ENCODE data around the gene CFAP221. TPM values are rescaled to one million over a fixed set of nuclear protein-coding genes. Genes with fewer than 3 reads are reported as not detected.

The CFAP221 gene
- polyA plus RNA-seq, 10 donors = 0.24 to 1.2 (median 0.82) TPM

- DNase-seq = no peak
Measured at GRCh38 chr2:119644186-119644585, 99.9 kb downstream of the CFAP221 start.

DNA sequence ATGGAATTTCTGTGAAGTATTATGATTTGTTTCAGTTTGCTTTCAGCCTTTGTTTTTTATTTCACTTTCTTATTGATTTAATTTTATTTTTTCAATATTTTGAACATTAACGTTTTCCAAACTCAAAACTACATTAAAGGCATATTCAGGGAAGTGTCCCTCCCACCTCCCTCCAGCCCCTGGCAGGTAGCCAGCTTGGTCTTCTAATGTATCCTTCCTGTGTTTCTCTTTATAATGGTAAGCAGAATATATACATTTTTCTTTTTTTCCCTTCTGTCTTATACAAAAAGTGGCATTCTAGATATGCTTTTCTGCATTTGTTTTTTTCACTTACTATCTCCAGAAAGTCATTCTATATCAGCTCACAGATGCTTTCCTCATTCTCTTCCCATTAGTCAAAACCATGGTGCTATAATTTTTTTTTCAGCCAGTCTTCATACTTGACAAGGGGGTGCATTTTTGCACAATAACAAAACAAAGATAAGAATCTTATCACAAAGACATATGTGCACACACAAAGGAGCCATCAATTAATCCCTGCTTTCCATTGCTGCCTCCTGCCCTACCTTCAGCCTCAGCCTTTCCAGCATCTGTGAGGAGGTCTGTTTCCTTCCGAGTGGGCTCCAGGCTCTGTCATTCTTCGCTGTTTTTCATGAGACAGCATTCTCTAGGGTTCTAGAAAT is 101.1 kb downstream of the CFAP221 start:
- DNase-seq = no peak

- DNase-seq = no peak
Measured at GRCh38 chr2:119646149-119646548, 101.9 kb downstream of the CFAP221 start.

GRCh38 chr2:119647440-119648169 is 103.4 kb downstream of the CFAP221 start:
- no peak for DNase-seq

GRCh38 chr2:119649364-119649917 is 105.2 kb downstream of the CFAP221 start:
- DNase-seq = no peak

- no peak for DNase-seq
Measured at GRCh38 chr2:119650206-119650605, 106.0 kb downstream of the CFAP221 start.

DNA sequence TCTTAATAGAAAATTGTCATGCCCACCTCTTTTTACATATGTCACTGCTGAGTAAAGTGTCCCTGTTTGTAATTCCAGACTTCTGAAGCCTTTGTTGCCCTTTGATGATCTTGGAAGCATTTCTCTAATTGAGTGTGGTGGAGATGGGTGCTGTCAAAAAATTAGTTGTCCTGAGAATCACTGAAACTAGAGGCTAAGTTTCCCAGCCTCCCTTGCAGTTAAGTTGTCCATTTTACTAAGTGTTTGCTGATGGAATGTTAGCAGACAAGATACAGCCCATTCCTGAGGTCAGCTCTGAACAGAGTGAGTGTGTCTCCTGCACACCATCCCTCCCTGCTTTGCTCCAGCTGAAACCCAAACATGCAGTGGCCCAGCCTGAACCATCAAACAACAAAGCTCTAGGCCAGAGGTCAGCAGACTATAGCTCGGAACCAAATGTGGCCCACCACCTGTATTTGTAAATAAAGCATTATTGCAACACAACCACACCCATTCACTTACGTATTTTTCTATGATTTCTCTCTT is 106.7 kb downstream of the CFAP221 start:
- DNase-seq = no peak

DNA sequence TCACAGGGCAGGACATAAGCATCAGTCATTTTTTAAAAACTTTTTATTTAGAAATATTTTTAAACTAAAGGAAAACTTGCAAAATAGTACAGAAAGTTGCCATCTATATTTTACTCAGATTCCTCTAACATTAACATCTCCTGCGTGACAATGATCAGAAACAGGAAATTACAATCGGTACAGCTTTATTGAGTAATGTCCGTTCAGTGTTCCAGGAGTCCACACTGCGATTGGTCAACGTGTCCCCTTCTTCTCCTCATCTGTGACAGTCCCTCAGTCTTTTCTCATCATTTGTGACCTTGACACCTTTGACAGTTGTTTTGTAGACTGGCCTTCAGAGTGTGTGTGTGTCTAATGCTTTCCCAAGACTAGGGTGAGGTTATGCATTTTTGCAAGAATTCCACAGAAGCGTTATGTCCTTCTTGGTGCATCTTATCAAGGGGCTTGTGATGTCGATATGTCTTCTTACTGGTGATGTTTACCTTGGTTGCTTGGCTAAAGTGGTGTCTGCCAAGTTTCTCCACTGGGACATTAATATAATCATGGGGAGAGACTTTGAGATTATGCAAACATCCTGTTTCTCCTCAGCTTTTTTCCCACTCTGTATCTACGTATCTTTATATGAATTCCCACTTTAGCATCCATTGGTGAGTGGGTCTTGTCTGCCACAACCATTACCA is 113.4 kb downstream of the CFAP221 start:
- DNase-seq = no peak

DNA sequence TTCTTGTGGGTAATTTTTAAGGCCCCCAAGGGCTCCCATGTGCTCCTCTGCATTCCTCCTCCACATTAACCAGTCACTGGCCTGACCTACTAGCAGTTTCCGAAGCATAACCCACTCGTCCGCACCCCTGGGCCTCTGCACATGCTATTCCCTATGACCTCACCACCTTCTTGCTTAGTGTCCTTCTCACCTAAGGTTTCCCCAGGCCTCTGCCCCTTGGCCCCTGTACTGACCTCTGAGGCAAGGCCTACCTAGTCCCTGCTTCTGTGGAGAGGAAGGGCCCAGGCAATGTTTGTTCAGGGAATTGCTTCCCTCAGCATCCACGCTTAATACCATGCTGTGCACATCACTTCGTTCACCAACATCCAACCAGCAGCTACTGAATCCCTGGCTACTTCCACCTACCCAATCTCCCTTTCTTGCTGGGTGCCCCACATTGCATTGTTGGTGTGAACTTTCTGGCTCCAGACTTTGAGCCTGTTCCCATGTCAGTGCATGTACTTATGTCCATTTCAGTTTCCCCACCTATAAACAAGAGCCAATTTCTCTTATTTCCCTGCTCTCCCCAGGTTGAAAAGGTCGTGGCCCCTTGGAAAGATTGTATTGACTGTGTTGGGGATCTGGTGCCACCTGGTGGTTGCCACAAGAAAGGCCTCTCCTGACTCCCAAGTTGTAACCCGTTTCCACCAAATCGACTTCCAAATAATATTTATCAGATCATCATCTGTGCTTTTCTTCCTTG is 115.5 kb downstream of the CFAP221 start:
- no peak for DNase-seq

GRCh38 chr2:119660343-119660658 is 116.1 kb downstream of the CFAP221 start:
- DNase-seq = no peak

GRCh38 chr2:119662297-119662696 is 118.0 kb downstream of the CFAP221 start:
- DNase-seq = no peak

GRCh38 chr2:119668546-119668945 is 124.3 kb downstream of the CFAP221 start:
- DNase-seq = peak in 2 of 3 donors; percentile 23 to 29

GRCh38 chr2:119671016-119671415 is 126.8 kb downstream of the CFAP221 start:
- DNase-seq = no peak

DNA sequence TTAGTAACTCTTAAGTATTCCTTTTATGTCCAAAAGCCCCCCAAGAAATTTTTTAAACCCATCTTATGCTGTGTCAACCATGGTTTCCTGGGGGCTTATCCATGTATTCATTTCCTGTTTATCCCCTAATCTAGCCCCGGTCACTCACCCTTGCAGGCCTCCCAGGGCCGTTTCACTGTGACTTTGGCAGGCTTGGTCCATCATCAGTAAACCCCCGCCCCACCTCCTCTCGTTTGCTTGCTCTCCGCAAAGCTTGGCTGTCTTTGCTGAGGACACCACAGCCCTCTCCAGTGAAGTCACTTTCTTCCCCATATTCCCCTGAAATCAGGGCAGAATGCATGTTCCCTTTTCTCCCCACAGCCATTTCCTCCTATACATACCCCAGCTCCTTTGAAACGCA is 127.5 kb downstream of the CFAP221 start:
- DNase-seq = no peak

- DNase-seq = no peak
Measured at GRCh38 chr2:119672161-119672862, 128.1 kb downstream of the CFAP221 start.

- no peak for DNase-seq
Measured at GRCh38 chr2:119673796-119674195, 129.5 kb downstream of the CFAP221 start.

DNA sequence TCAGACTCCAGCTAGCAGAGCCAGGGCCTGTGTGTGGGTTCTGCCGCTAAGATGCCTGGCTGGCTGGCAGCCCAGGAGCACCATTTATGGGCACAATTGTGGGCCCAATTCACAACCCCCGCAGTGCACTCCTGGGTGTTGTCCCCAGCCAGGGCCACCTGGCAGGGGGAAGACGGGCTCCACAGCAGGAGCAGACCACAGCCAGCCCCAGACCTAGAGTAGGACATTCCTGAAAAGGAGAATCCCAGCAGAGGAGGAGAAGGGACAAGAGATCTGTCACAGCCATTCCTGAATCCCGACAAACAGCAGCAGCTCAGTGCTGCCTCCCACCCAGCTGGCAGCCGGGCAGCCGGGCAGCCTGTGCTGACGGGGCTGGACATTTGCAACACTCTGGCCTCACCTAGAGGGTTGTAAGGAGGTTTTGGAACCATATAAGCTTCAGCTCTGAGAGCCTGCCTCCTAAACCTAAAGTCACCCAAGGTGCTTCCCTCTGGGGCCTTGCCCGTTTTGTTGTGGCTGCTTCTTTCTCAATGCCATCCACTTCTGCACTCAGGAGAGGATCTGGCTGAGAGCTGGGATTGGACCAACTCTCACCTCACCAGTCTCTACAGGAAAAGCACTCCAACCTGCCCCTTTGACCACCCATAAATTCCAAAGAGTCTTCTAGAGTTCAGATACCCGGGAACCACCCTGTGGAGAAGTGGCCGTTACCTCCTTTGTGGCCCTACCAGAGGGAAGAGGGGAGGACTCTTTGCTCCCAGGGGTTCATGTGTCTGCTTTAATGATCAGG is 130.7 kb downstream of the CFAP221 start:
- no peak for DNase-seq

DNA sequence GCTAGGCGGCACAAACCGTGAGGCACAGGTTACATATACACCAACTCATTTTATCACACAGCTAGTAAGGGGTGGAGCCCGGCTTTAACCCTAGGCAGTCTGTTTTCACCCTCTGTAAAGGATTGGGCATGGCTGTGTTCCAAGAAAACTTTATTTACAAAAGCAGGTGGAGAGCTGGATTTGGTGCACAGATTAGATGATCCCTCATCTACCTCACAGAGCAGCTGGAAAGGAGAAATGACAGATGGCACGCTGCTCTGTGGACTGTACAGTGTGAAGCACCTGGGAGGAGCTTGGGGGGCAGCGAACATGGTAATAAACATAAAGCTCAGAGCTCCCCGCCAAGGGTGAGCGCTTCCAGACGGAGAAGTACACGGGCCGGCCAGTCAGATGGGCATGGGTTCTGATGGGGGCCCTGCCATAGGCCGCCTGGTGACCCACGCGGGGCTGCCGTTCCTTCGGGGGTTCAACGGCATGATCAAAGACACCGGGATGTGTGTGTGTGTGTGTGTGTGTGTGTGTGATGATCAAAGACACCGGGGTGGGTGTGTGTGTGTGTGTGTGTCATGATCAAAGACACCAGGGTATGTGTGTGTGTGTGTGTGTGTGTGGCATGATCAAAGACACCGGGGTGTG is 133.9 kb downstream of the CFAP221 start:
- peak in 2 of 3 donors; percentile 34 to 35 for DNase-seq

- DNase-seq = no peak
Measured at GRCh38 chr2:119679526-119679837, 135.2 kb downstream of the CFAP221 start.

- no peak for DNase-seq
Measured at GRCh38 chr2:119679846-119680245, 135.6 kb downstream of the CFAP221 start.
